ENCODE results near the gene PDE5A. TPM values are rescaled to one million over a fixed set of nuclear protein-coding genes. Genes with fewer than 3 reads are reported as not detected.
A peak's percentile ranks its signal among the peaks of the same experiment; 100 is the strongest.

PDE5A gene
- total and polyA plus RNA-seq, 8 donors, result 5.8 to 34.4 (median 19.9) TPM

DNA sequence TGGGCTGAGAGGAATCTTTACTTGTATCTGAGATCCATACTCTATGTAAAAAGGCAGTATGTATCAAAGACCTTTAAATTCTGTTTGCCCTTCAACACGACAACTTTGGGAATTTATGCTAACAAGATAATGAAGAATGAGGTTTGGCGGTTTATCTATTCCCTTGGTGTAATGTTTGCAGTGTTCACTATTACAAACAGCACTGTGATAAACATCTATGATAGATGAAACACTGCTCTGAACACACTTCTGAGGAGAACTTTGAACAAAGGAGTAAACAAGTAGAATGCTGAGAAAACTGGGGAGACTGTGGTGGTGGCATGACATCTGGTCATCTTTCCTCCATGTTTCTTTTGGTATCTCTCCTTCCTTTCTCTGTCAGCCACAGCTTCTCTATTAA is 126.9 kb downstream of the PDE5A start:
- FAIRE-seq, result no peak
- intact Hi-C loops (cut with DNase I), result no loop called here

GRCh38 chr4:119498527-119498926 is 130.1 kb downstream of the PDE5A start:
- intact Hi-C loops (cut with DNase I), result no loop called here
- ATAC-seq, result peak; percentile 24 to 89 (median 74)
- H3K27ac ChIP-seq, result peak overlapping the region in 2 of 4 donors; percentile 14 to 24

More for the DNA sequence above, 126.9 kb downstream of the PDE5A start:
- peaks cover 0 to 27% (median 13%) of the 10 kb centered on the region in 3 donors for H3K36me3 ChIP-seq
- no peaks in the 10 kb centered on the region for H3K27me3 ChIP-seq
- H3K9me3 ChIP-seq, result no peaks in the 10 kb centered on the region
- no peak for DNase-seq
- WGBS, 2 donors, result 43 to 45% methylated on average over 2 of the region's 2 CpGs
- no peak for TF ChIP-seq CTCF (IDR thresholded peaks at IDR 0.05)
- H3K27ac ChIP-seq, result no peak overlapping the region
- no peak for ATAC-seq
- no peaks in the 10 kb centered on the region for H3K4me1 ChIP-seq
- H3K4me3 ChIP-seq, result no peak overlapping the region

GRCh38 chr4:119493886-119494285 is 134.7 kb downstream of the PDE5A start:
- H3K9me3 ChIP-seq, result no peaks in the 10 kb centered on the region
- TF ChIP-seq CTCF (IDR thresholded peaks at IDR 0.05), result no peak
- ATAC-seq (no peak), DNase-seq (no peak), FAIRE-seq (no peak)
- no peak overlapping the region for H3K27ac ChIP-seq
- intact Hi-C loops (cut with DNase I), result no loop called here
- 90 to 100% methylated on average over 1 of the region's 1 CpG for WGBS, 2 donors
- no peak overlapping the region for H3K4me3 ChIP-seq
- H3K36me3 ChIP-seq, result peaks cover 0 to 35% (median 16%) of the 10 kb centered on the region in 3 donors
- H3K27me3 ChIP-seq, result no peaks in the 10 kb centered on the region
- no peaks in the 10 kb centered on the region for H3K4me1 ChIP-seq

More at GRCh38 chr4:119498527-119498926, 130.1 kb downstream of the PDE5A start:
- Histone ChIP-seq H3K4me1 (no peaks in the 10 kb centered on the region), H3K36me3 (peaks cover 0 to 35% (median 16%) of the 10 kb centered on the region in 3 donors), H3K9me3 (no peaks in the 10 kb centered on the region), H3K27me3 (no peaks in the 10 kb centered on the region), H3K4me3 (no peak overlapping the region)
- WGBS, 2 donors, result 72 to 73% methylated on average over 3 of the region's 3 CpGs
- FAIRE-seq (no peak), DNase-seq (peak in 3 of 6 donors; percentile 4 to 14 (median 7))
- TF ChIP-seq CTCF (IDR thresholded peaks at IDR 0.05), result no peak

DNA sequence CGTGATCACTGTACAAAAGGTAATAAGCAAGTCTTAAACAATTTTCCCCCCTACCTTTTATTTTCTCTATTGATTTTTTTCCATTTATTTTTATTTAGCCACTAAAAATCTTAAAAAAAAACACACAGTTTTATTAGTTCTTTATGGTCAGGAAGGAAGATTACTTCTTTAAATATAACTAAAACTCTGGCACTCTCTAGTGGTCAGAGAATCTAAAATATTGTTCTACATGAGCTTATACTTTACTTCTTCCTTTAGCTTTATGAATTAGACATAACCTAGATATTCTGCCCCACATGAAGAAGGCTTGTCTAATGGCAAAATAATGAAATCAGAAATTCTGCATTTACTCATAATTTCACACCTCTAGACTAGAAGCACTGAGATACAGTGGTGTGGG is 135.2 kb downstream of the PDE5A start:
- intact Hi-C loops (cut with DNase I), result no loop called here
- no peak for DNase-seq
- no peak for TF ChIP-seq CTCF (IDR thresholded peaks at IDR 0.05)
- peaks cover 0 to 30% (median 12%) of the 10 kb centered on the region in 3 donors for H3K36me3 ChIP-seq
- ATAC-seq, result peak in 1 of 4 donors; percentile 46
- H3K27ac ChIP-seq, result no peak overlapping the region
- no peaks in the 10 kb centered on the region for H3K27me3 ChIP-seq
- peak; percentile 68 for FAIRE-seq
- no peak overlapping the region for H3K4me3 ChIP-seq
- no peaks in the 10 kb centered on the region for H3K4me1 ChIP-seq
- H3K9me3 ChIP-seq, result no peaks in the 10 kb centered on the region
- WGBS, 2 donors, result 84 to 94% methylated on average over 1 of the region's 1 CpG

DNA sequence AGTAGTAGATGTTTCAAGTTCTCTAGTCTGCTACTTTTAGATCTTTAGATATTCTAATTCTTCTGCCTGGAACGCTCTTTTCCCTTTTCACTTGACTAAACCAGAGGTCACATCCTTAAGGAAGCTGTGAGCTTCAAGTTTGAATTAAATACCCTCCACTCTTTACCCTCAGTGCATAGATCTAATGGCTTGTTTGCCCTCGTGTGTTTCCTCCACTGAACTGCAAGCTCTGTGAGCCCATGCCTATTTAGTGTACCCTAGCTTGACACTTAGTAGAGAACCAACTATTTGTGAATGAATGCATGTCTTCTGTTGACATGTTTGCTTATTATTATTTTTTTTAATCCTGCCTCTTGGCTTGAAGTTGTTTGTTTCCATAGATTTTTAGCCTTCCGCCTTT is 138.3 kb downstream of the PDE5A start:
- no peak for TF ChIP-seq CTCF (IDR thresholded peaks at IDR 0.05)
- Histone ChIP-seq H3K27me3 (no peaks in the 10 kb centered on the region), H3K27ac (no peak overlapping the region), H3K4me3 (no peak overlapping the region), H3K36me3 (peaks cover 0 to 8% (median 0%) of the 10 kb centered on the region in 3 donors), H3K4me1 (no peaks in the 10 kb centered on the region), H3K9me3 (no peaks in the 10 kb centered on the region)
- intact Hi-C loops (cut with DNase I), result no loop called here
- ATAC-seq, result peak in 2 of 4 donors; percentile 32 to 62
- no peak for DNase-seq
- WGBS, 2 donors, result 62 to 69% methylated on average over 3 of the region's 3 CpGs
- no peak for FAIRE-seq
